ENCODE results near the gene B4GALNT4. TPM values are rescaled to one million over a fixed set of nuclear protein-coding genes. Genes with fewer than 3 reads are reported as not detected.

B4GALNT4 gene
- total RNA-seq, 4 donors from 2014 or later: 2.5 to 12.0 (median 5.7) TPM

- 0% methylated on average over 9 of the region's 61 CpGs for WGBS
- intact Hi-C loops (cut with DNase I): loop anchor here (10.0 kb wide), 1 partner anchor 164 kb away; the partner anchor contains the start of genes BET1L and RIC8A
- no peak for DNase-seq (ENCODE audit: extremely low spot score)
- Histone ChIP-seq H3K27ac (replicated peaks in 1 of 4) (peak overlapping the region in 3 of 4 donors; percentile 13 to 70 (median 40)), H3K27me3 (peaks cover 0 to 28% (median 21%) of the 10 kb centered on the region in 4 donors), H3K36me3 (peaks cover 0 to 12% (median 0%) of the 10 kb centered on the region in 4 donors), H3K9me3 (no peaks in the 10 kb centered on the region), H3K4me3 (peak overlapping the region; percentile 42 to 59 (median 50)), H3K4me1 (peaks cover 5 to 21% (median 20%) of the 10 kb centered on the region in 4 donors)
- TF ChIP-seq CTCF (IDR thresholded peaks at IDR 0.05): no peak
- TF ChIP-seq EP300 (IDR thresholded peaks at IDR 0.05): no peak
- TF ChIP-seq POLR2AphosphoS5 (IDR thresholded peaks at IDR 0.05): no peak
- no peak for TF ChIP-seq POLR2A (IDR thresholded peaks at IDR 0.05; ENCODE audit: low read depth)
Observed at GRCh38 chr11:368414-369335, 624 bp upstream of the B4GALNT4 start.

GRCh38 chr11:370070-370941, 1.0 kb downstream of the B4GALNT4 start:
- Histone ChIP-seq H3K27me3 (peaks cover 0 to 28% (median 13%) of the 10 kb centered on the region in 4 donors), H3K4me3 (peak overlapping the region in 3 of 4 donors; percentile 18 to 59 (median 53)), H3K4me1 (peaks cover 5 to 21% (median 20%) of the 10 kb centered on the region in 4 donors), H3K27ac (replicated peaks in 1 of 4) (peak overlapping the region in 1 of 4 donors; percentile 10), H3K9me3 (no peaks in the 10 kb centered on the region), H3K36me3 (peaks cover 0 to 12% (median 0%) of the 10 kb centered on the region in 4 donors)
- DNase-seq (ENCODE audit: extremely low spot score): no peak
- intact Hi-C loops (cut with DNase I): no loop called here
- WGBS: 71% methylated on average over 7 of the region's 42 CpGs
- TF ChIP-seq POLR2AphosphoS5 (IDR thresholded peaks at IDR 0.05): no peak
- no peak for TF ChIP-seq EP300 (IDR thresholded peaks at IDR 0.05)
- no peak for TF ChIP-seq POLR2A (IDR thresholded peaks at IDR 0.05; ENCODE audit: low read depth)
- no peak for TF ChIP-seq CTCF (IDR thresholded peaks at IDR 0.05)

- 92% methylated on average over 4 of the region's 5 CpGs for WGBS
- no peak overlapping the region for H3K27ac ChIP-seq (replicated peaks in 1 of 4)
- peaks cover 0 to 19% (median 1%) of the 10 kb centered on the region in 4 donors for H3K36me3 ChIP-seq
- intact Hi-C loops (cut with DNase I): no loop called here
- peaks cover 5 to 21% (median 20%) of the 10 kb centered on the region in 4 donors for H3K4me1 ChIP-seq
- no peak overlapping the region for H3K4me3 ChIP-seq
- DNase-seq (ENCODE audit: extremely low spot score): no peak
- peaks cover 0 to 25% (median 12%) of the 10 kb centered on the region in 4 donors for H3K27me3 ChIP-seq
- H3K9me3 ChIP-seq: no peaks in the 10 kb centered on the region
- TF ChIP-seq CTCF (IDR thresholded peaks at IDR 0.05) (no peak), EP300 (IDR thresholded peaks at IDR 0.05) (no peak), POLR2AphosphoS5 (IDR thresholded peaks at IDR 0.05) (no peak), POLR2A (IDR thresholded peaks at IDR 0.05; ENCODE audit: low read depth) (no peak)
Observed at GRCh38 chr11:371051-371450, 1.8 kb downstream of the B4GALNT4 start.

GRCh38 chr11:371716-372590, 2.7 kb downstream of the B4GALNT4 start:
- no peaks in the 10 kb centered on the region for H3K9me3 ChIP-seq
- DNase-seq (ENCODE audit: extremely low spot score): no peak
- H3K27ac ChIP-seq (replicated peaks in 1 of 4): no peak overlapping the region
- peaks cover 5 to 21% (median 20%) of the 10 kb centered on the region in 4 donors for H3K4me1 ChIP-seq
- peaks cover 0 to 26% (median 2%) of the 10 kb centered on the region in 4 donors for H3K36me3 ChIP-seq
- WGBS: 86% methylated on average over 16 of the region's 19 CpGs
- TF ChIP-seq EP300 (IDR thresholded peaks at IDR 0.05) (no peak), POLR2AphosphoS5 (IDR thresholded peaks at IDR 0.05) (no peak), CTCF (IDR thresholded peaks at IDR 0.05) (no peak), POLR2A (IDR thresholded peaks at IDR 0.05; ENCODE audit: low read depth) (no peak)
- H3K4me3 ChIP-seq: no peak overlapping the region
- intact Hi-C loops (cut with DNase I): no loop called here
- H3K27me3 ChIP-seq: peaks cover 0 to 23% (median 12%) of the 10 kb centered on the region in 4 donors

All from esophagus muscularis mucosa (tissue), 4 donors.